Right forelimb (tissue), 1 donor: ENCODE results near the gene SPACA5B.
"Not testable (repeated sequence)": the region's sequence is repeated elsewhere in the genome, so short reads cannot be mapped to it uniquely, and the experiment has no call there.

Source experiments
- DNase-seq: peaks from one replicate; pipeline ENCODE4 v3.0.0-alpha.2; 2018

The SPACA5B gene

DNA sequence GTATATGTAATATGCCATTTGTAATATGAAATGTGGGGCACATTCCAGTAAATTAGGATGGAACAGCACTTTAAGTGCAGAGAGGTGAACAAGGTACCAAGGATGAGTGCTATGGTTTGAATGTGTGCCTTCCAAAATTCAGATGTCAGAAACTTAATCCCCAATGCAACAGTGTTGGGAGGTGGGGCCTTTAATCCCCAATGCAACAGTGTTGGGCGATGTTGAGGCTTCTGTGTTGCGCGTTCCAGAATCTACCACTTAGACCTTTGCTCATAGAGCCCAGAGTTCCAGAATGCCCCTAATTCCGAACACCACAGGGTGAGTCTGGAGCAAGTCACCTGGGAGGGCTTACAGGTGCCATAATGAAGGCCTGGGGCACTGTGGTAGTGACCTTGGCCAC is at the start of gene SPACA5B:
SPACA5B (plus strand) TSS at position 301 of the 400 bp plus-strand sequence; CDS start at position 363, 62 bp downstream.
- DNase-seq = not testable (repeated sequence)

DNA sequence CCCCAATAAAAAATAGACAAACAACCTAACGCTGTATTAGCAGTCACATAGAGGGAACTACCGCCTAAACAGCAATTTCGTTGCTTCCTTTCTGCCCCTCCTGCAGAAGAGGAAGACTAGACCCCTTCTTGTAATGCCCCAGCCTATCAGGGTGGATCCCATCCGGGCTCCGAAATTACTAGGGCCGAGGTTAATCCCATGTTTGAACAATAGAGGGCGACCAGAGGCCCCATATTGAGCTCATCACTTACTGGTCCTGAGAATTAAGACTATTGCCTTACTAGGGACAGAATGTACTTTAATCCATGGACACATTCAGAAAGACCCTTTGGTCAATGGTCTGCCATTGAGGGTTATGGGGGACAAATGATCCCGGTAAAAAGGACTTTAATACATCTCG is 47.2 kb upstream of the SPACA5B start:
- peak; percentile 46 for DNase-seq

DNA sequence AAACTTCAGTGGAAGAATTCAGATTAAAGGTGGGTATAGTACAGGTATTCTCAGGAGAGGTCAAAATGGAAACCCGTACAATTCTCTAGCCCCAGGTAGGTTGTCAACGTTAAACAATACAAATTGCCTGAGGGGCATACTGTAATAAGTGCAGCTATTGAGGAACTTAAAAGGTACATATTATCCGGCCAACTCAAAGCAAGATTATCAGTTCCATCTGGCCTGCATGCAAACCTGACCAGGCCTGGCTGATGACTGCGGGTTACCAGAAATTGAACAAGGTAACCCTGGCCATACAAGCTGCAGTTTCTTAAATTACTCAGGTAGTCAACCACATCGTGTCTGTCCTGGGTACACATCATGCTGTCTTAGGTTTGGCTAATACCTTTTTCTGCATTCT is 46.7 kb upstream of the SPACA5B start:
- no peak for DNase-seq

DNA sequence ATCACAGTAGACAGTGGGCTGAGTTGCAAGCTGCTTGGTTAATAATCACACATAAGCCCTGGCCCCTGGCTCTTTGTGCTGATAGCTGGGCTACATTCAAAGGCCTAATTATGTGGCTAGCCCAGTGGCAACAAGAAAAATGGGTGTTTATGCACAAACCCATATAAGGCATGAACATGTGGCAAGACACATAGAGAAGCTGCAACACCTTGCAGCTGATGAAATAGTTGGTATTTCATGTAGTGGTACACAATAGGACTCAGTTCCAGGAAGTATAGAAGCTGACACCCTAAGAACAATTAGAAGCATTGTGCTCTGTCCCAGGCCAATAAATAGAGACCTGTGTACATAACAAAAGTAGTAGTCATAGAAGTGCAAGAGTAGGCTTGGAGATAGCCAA is 44.3 kb upstream of the SPACA5B start:
- no peak for DNase-seq

DNA sequence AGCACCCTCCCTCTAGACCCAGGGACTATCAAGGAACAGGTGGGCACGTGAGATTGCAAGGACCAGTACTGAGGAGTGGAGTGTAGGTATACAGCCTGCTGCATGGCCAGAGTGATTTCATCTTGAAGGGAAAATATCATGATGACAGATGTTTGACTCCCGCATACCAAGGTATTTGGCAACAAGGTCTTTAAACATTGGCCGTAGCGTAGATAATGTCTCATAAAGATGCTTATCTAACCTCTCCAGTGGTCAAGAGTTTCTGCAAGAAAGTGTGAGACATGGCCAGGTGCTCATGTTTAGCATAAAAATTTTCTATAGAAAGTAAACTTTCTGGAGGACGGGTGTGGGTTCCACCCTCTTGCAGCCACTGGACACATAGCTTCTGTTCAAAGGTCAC is 40.3 kb upstream of the SPACA5B start:
- no peak for DNase-seq

DNA sequence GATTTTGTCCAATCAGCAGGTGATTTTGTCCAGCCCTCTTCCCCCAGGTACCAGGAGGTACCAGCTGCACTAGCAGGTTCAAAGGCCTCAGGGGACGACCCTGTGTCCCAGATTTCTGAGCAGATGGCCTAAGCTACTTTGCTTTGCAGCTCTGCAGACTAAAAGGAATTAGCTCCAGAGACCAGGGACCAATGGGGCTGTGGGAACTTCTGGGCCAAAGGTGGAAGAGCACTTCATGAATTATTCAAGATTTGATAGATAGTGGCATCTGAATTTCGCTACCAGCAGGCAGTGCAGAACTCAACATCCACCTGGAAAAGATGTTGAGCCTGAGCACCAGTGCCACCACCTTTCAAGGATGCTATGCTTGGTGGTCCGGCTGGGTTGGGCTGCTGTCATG is 37.9 kb upstream of the SPACA5B start:
- DNase-seq = not testable (repeated sequence)

DNA sequence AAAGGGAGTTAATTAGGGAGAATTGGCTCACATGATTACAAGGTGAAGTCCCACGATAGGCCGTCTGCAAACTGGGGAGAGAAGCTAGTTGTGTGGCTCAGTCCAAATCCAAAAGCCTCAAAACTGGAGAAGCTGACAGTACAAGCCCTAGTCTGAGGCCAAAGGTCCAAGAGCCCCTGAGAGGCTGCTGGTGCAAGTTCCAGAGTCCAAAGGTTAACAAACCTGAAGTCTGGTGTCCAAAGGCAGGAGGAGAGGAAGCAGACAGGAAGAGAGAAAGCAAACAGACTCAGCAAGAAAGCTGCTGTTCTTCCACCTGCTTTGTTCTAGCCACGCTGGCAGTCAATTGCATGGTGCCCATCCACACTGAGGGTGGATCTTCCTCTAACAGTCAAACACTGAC is 29.0 kb upstream of the SPACA5B start:
- DNase-seq = no peak

DNA sequence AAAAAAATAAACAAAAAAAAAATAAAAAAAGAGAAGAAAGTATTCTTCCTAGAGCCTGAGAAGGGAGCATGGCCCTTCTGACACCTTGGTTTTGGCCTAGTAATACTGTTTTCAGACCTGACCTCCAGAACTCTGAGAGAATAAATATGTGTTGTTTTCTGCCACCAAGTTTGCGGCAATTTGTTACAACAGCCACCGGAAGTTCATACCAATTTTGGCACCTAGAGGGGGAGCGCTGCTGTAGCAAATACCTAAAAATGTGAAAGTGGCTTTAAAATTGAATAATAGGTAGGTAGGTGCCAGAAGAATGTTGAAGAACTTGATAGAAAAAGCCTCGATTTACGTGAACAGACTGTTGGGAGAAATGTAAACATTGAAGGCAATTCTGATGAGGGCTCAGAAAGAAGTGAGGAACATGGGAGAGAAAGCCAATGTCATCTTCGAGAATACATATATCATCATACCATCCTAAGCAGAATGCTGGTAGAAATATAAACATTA is 27.5 kb upstream of the SPACA5B start:
- no peak for DNase-seq

DNA sequence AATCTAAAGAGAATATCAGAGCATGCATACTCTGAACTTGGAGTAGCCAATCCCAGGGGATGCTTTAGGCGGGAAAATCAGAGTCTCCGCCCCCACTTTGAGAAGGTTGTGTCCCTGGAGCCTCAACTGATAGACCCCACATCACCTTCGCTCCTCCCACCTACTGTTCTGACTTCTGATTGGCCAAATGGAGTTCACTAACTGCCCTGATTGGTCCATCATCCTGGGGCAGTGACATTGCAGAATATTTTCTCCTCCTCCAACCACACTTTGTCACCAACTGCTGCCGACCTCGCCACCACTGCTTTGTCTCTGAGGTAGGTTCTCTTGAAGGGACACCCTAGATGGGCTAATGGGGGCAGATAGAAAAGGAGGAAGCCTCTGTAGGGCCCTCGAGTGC is 22.7 kb upstream of the SPACA5B start:
- no peak for DNase-seq

DNA sequence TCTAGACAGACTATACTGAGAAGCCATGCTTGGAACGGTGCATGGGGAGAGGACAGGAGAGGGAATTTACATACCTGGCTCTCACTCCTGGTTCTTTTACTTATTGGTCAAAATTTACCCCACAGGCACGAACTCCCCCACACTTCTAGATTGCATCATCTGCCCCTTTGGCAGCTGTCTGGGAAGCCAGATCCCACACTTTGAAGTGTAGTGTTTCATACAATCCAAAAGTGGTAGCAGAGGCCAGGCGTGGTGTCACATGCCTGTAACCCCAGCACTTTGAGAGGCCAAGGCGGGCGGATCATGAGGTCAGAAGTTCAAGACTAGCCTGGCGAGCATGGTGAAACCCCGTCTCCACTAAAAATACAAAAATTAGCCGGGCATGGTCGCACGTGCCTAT is 5.1 kb upstream of the SPACA5B start:
- DNase-seq = not testable (repeated sequence)

DNA sequence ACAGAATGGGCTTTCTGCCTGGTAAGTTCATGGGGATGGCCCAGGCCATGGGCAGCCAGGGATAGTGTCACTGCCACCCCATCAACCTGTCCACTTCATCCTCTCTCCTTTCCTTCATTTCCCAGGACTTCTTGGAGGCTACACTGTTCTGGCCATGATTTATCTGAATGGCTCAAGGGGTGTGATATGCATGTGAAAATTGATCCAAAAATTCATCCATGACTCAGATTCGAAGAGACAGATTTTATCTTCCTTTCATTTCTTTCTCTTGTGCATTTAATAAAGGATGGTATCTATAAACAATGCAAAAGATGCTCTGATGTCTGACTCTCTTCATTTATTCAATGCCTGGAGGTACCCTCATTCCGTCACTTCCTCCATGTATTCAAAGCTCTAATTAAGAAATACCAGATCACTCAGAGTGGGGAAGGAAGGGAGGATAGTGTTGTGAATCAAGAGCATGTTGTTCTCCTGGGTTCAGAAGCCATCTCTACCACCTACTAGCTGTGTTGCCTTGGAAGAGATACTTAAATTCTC is 1.9 kb downstream of the SPACA5B start:
- not testable (repeated sequence) for DNase-seq

DNA sequence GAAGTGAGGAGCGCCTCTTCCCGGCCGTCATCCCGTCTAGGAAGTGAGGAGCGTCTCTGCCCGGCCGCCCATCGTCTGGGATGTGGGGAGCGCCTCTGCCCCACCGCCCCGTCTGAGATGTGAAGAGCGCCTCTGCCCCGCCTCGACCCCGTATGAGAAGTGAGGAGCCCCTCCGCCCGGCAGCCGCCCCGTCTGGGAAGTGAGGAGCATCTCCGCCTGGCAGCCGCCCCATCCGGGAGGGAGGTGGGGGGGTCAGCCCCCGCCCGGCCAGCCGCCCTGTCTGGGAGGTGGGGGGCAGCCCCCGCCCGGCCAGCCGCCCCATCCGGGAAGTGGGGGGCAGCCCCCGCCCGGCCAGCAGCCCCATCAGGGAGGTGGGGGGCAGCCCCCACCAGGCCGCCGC is 8.7 kb downstream of the SPACA5B start:
- DNase-seq = not testable (repeated sequence)

DNA sequence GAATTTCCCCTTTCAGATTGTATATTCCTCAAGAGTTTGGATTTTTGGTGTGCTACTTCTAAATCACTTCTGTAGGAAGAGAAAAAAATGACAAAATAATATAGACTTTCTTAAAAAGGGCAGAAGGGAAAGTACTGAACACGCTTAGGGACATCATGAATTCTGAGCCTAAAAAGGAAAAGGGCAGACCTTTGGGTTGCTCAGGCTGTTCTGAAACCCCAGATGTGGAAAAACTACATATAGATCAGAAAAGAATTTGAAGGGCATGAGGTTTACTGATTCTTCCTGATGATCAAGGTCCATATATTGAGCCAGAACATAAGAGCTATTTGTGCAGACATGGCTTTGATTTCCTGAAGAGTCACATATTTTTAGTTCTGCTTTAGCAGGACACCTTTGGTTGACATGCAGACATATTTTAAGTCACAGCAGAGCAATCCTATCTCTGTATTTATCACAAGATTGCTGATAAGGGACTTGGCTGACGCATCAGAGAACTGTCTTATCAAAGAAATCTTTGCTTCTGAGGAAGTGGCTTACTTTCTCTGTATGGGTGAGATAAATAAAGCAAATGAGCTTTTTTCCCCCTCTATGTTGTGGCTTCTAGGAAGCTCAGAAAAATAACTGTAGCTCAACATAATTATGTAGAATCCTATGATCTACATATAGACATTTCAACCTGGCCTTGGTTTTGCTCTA is 11.5 kb downstream of the SPACA5B start:
- not testable (repeated sequence) for DNase-seq

DNA sequence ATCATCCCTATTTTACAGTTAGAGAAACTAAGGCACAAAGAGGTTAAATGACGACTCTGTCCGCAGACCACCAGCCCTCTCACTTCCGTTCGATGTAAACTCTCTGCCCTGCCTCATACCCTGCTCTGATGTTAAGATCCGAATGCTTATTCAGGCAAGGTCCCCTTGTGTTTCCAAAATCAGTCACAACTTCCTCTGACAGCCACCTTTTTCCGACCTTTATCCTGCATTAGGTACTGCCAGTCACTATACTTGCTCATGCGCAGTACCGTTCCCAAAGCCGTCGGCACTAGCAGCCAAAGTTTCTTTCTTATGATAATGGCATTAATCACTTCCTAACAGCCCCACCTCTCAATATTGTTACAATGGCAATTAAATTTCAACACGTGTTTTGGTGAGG is 12.3 kb downstream of the SPACA5B start:
- not testable (repeated sequence) for DNase-seq

DNA sequence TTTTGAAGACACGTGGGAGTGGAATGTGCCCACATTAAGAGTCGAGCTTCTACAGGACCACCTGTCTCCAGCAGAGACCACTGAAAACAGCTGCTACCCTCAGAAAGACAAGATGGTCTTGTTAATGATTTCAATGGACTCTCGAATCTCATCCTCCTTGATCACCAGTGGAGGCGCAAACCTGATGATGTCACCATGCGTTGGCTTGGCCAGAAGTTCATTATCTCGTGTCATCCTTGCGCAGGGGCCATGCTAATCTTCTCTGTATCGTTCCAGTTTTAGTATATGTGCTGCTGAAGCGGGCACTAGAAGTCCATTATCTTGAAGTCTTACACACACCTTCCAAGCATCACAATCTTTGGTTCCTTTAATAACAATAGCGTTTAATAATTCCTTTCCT is 23.3 kb downstream of the SPACA5B start:
- DNase-seq = no peak

DNA sequence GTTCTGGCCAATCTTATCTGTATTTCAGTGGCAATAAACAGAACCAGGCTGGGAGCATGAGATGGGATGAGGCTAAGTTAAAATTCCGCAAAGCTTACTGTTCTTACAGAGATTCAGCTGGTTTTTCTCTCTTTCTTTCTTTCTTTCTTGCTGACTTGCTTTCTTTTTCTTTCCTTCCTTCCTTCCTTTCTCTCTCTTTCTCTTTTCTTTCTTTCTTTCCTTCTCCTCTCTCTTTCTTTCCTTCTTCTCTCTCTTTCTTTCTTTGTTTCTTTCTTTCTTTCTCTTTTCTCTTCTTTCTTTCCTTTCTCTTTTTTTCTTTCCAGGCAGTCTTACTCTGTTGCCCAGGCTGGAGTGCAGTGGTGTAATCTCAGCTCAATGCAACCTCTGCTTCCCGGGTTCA is 24.4 kb downstream of the SPACA5B start:
- no peak for DNase-seq

DNA sequence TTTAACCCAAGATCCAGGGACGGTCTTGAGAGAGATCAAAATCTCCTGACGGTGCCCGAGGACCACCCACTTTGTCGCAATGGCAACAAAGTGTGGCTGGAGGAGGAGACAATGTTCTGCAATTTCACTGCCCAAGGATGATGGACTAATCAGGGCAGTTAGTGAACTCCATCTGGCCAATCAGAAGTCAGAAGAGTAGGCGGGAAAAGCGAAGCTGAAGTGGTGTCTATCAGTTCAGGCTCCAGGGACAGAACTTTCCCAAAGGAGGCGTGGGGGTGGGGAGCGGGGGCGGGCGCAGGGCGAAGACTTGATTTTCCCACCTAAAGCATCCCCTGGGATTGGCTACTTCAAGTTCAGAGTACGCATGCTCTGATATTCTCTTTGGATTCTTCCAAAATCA is 25.6 kb downstream of the SPACA5B start:
- no peak for DNase-seq

DNA sequence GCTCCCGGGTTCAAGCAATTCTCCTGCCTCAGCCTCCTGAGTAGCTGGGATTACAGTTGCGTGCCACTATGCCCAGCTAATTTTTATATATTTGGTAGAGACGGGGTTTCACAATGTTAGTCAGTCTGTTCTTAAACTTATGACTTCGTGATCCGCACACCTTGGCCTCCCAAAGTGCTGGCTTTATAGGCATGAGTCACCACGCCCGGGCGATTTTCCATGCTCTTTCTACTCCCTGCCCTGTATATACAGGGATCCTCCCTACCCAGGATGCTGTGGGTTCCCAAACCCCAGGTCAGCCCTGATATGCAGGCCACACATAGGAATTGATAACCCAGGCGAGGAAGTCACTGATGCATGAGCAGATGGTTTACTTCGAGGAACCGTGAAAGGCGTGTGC is 34.8 kb downstream of the SPACA5B start:
- no peak for DNase-seq

DNA sequence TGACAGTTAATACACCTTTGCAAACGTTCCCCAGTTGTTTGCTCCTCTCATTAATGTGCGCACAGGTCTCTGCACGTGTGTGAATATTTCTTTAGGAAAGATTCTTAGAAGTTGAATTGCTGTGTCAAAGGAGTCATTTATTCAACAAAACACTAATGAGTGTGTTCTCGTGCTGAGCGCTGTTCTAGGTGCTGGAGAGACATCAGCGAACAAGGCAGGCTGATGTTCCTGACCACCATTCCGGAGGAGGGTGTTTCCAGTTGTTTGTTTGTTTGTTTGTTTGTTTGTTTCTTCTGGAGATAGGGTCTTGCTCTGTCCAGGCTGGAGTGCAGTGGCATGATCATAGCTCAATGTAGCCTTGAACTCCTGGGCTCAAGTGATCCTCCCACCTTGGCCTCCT is 35.9 kb downstream of the SPACA5B start:
- not testable (repeated sequence) for DNase-seq

DNA sequence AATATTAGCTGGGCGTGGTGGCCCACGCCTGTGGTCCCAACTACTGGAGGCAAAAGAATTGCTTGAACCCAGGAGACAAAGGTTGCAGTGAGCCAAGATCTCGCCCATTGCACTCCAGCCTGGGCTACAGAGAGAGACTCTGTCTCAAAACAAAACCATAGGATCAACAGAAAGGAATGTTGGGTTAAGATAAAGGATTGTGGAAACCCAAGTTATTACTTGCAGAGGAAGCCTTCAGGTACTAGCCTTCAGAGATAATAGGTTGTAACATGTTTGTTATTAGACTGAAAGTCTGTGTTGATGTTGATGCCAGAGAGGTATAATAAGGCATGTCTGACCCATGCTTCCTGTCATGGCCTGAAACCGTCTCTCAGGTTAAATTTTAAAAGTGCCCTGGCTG is 49.3 kb downstream of the SPACA5B start:
- DNase-seq = no peak

DNA sequence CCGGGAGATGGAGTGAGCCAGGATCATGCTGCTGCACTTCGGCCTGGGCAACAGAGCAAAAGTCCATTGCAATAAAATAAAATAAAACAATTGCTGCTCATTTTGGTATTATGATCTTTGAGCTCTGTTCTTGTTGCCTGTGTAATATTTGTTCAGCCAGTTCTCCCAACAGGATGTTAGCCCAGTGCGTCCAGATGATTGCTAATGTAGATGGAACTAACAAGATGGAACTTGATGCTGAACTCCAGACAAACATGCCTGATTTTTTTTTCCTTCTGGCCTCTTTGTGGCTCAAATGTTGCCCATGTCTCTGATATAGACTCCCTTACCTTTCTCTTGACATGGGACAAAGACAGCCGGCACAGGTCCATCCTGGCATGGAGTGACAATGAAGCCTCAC is 50.4 kb downstream of the SPACA5B start:
- DNase-seq = no peak

DNA sequence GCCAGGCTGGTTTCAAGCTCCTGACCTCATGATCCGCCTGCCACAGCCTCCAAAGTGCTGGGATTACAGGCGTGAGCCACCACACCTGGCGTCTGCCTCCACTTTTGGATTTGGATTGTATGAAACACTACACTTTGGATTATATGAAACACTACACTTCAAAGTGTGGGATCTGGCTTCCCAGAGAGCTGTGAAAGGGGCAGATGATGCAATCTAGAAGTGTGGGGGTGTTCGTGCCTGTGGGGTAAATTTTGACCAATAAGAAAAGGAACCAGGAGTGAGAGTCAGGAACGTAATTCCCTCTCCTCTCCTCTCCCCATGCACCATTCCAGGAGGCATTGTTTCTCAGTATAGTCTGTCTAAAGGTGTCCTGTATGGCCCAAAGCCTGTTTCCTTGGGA is 51.5 kb downstream of the SPACA5B start:
- not testable (repeated sequence) for DNase-seq
